ENCODE measurements around the gene CD40LG. TPM values are rescaled to one million over a fixed set of nuclear protein-coding genes. Genes with fewer than 3 reads are reported as not detected.

Gene CD40LG
- total and polyA plus RNA-seq, 2 donors (not counting 3 experiments of a cell fraction or from before 2014, with no cell fraction given): not detected

DNA sequence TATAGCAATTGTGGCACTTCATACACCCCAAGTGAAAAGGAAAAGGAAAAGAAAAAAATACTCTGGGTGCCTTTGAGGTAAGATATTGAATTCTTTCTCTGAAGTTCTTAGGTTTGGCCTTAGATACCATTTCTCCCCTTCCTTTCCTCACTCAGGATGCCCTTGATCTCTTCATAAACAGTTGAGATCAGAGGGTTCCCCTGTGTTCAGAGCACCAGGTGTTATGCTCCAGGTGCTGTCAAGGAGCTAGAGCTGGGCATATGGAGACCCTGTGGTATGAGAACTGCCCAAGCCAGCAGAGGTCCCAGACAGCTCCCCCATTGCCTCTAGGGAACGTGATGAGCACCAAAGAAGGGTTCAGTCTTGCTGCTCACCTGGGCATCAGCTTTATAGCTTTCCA is 17.1 kb upstream of the CD40LG start:
- no peak for FAIRE-seq
- no peaks in the 10 kb centered on the region for H3K9me3 ChIP-seq (replicated peaks; ENCODE audit: control insufficient read depth, insufficient read depth, low read length)
- H3K4me2 ChIP-seq (ENCODE audit: insufficient read depth, low read length): no peak overlapping the region
- no peaks in the 10 kb centered on the region for H3K36me3 ChIP-seq (ENCODE audit: control insufficient read depth in 2 of 2, extremely low read depth in 1 of 2, insufficient read depth in 2 of 2, low read length in 2 of 2)
- no peak overlapping the region for H3K27ac ChIP-seq (ENCODE audit: insufficient read depth, low read depth, low read length)
- no peak for TF ChIP-seq POLR2A (IDR thresholded peaks at IDR 0.05; ENCODE audit: low read depth, low read length)
- no peak for TF ChIP-seq MAX (IDR thresholded peaks at IDR 0.05; ENCODE audit: insufficient read depth, insufficient read length)
- no peak for TF ChIP-seq MYC (IDR thresholded peaks at IDR 0.05; ENCODE audit: low read depth, low read length)
- TF ChIP-seq EZH2 (IDR thresholded peaks at IDR 0.05; ENCODE audit: borderline replicate concordance, low read depth, low read length, severe bottlenecking): no peak
- TF ChIP-seq POLR2AphosphoS5 (IDR thresholded peaks at IDR 0.05; ENCODE audit: insufficient read depth, low read depth, low read length): no peak
- TF ChIP-seq FOS (IDR thresholded peaks at IDR 0.05; ENCODE audit: borderline replicate concordance, insufficient read depth, low read length): no peak
- TF ChIP-seq GATA2 (IDR thresholded peaks at IDR 0.05; ENCODE audit: insufficient read depth, insufficient read length, low read depth, low read length): no peak
- no peak for TF ChIP-seq JUN (IDR thresholded peaks at IDR 0.05; ENCODE audit: borderline replicate concordance, insufficient read depth, insufficient read length, low read depth)
- no peak for TF ChIP-seq CTCF (IDR thresholded peaks at IDR 0.05; ENCODE audit: extremely low read depth in 1 of 2, insufficient read depth in 1 of 2, low read depth in 1 of 2, low read length in 2 of 2)
- CTCF ChIA-PET: no interaction called here
- dilution Hi-C loops (cut with MboI; ENCODE audit: extremely low pct_ligation_motif_present, low sequenced_read_pairs) (no loop called here), intact Hi-C loops (cut with micrococcal nuclease) (no loop called here)
- no peaks in the 10 kb centered on the region for H3K9me1 ChIP-seq (replicated peaks; ENCODE audit: control insufficient read depth, extremely low read depth, insufficient read depth, low read length)
- POLR2A ChIA-PET: no interaction called here
- no peak overlapping the region for H2AFZ ChIP-seq (ENCODE audit: low read depth, low read length)
- no peak for DNase-seq (ENCODE audit: low read depth, low spot score)
- no peaks in the 10 kb centered on the region for H3K79me2 ChIP-seq (ENCODE audit: control insufficient read depth, insufficient read depth, low read length)
- no peaks in the 10 kb centered on the region for H3K4me1 ChIP-seq (ENCODE audit: control insufficient read depth, extremely low read depth, insufficient read depth, low read length)
- no peaks in the 10 kb centered on the region for H3K27me3 ChIP-seq (ENCODE audit: control insufficient read depth in 2 of 2, insufficient read depth in 2 of 2, low read length in 2 of 2)
- H4K20me1 ChIP-seq (replicated peaks; ENCODE audit: control insufficient read depth, extremely low read depth, insufficient read depth, low read length): no peaks in the 10 kb centered on the region
- no TSS peak for BruUV-seq (replicated peaks)
- no peak overlapping the region for H3K4me3 ChIP-seq (replicated peaks in 1 of 3; ENCODE audit: insufficient read depth in 1 of 3, low read depth in 1 of 3, low read length in 3 of 3)
- H3K9ac ChIP-seq (replicated peaks; ENCODE audit: extremely low read depth, insufficient read depth, low read length): no peak overlapping the region

Measured in endothelial cell of umbilical vein (primary cell).